ENCODE results near the gene RAB32. TPM values are rescaled to one million over a fixed set of nuclear protein-coding genes. Genes with fewer than 3 reads are reported as not detected.

Gene RAB32
- total RNA-seq, 1 donor from 2014 or later: not detected

DNA sequence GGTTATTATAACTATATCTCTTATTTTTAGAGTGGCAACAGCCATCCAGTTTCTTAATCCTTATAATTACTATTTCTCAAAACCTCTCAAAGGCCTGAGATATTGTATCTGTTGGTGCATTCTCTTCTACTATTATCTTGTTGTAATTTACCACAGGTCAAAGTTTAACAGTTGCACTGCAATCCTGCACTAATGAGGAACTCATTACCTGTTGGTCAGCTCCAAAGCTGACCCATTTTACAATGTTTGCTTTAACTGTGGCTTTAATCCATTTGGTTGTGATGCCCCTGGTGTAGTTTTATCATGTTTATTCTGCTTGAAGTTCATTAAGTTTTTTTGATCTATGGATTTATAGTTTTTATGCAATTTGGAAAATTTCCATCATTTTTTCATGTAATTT lies 48.8 kb downstream of the RAB32 start:
- DNase-seq: no peak
- ATAC-seq (ENCODE audit: low read depth): no peak
- Mint-ChIP-seq H3K27me3 (no peaks in the 10 kb centered on the region), H3K9me3 (no peaks in the 10 kb centered on the region), H3K36me3 (ENCODE audit: low read depth) (no peaks in the 10 kb centered on the region), H3K4me1 (no peaks in the 10 kb centered on the region), H3K27ac (no peak overlapping the region), H3K4me3 (no peak overlapping the region)
- intact Hi-C loops (cut with micrococcal nuclease): no loop called here
- no peak for TF ChIP-seq CTCF (IDR thresholded peaks at IDR 0.05)
- ChIA-PET CTCF (no interaction called here), POLR2A (no interaction called here)

GRCh38 chr6:146593986-146594385 lies 50.4 kb downstream of the RAB32 start:
- ATAC-seq (ENCODE audit: low read depth): no peak

DNA sequence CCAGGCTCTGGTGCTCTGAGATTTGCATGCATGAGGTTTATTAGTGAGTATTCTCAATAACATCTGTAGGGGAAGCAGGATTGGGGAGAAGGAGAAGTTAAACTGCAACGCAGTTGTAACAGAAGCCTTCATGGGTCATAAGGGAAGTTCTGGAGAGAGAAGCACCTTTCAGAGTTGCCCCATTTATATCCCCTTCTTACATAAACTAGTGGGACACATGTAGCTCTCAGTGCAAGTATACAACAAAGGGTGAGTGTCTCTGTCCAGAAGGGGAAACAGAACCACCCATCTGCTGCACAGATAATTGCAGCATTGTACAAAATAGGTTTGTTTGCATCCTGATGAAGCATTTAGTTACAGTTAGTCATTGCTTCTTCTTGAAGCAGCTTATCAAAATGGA lies 50.9 kb downstream of the RAB32 start:
- ChIA-PET POLR2A (no interaction called here), CTCF (no interaction called here)
- TF ChIP-seq CTCF (IDR thresholded peaks at IDR 0.05): no peak
- ATAC-seq (ENCODE audit: low read depth): no peak
- Mint-ChIP-seq H3K4me3 (no peak overlapping the region), H3K4me1 (peaks cover 3% of the 10 kb centered on the region), H3K9me3 (no peaks in the 10 kb centered on the region), H3K27me3 (peaks cover 4% of the 10 kb centered on the region), H3K27ac (no peak overlapping the region), H3K36me3 (ENCODE audit: low read depth) (no peaks in the 10 kb centered on the region)
- intact Hi-C loops (cut with micrococcal nuclease): no loop called here
- no peak for DNase-seq

More at GRCh38 chr6:146593986-146594385, 50.4 kb downstream of the RAB32 start:
- Mint-ChIP-seq H3K27ac (no peak overlapping the region), H3K27me3 (peaks cover 1% of the 10 kb centered on the region), H3K4me1 (peaks cover under 1% of the 10 kb centered on the region), H3K4me3 (no peak overlapping the region), H3K9me3 (no peaks in the 10 kb centered on the region), H3K36me3 (ENCODE audit: low read depth) (no peaks in the 10 kb centered on the region)
- POLR2A ChIA-PET: no interaction called here
- DNase-seq: no peak
- CTCF ChIA-PET: no interaction called here
- no peak for TF ChIP-seq CTCF (IDR thresholded peaks at IDR 0.05)
- intact Hi-C loops (cut with micrococcal nuclease): no loop called here

- no peak for DNase-seq
- ChIA-PET CTCF (no interaction called here), POLR2A (no interaction called here)
- ATAC-seq (ENCODE audit: low read depth): no peak
- TF ChIP-seq CTCF (IDR thresholded peaks at IDR 0.05): no peak
- Mint-ChIP-seq H3K27ac (no peak overlapping the region), H3K27me3 (peaks cover 5% of the 10 kb centered on the region), H3K9me3 (no peaks in the 10 kb centered on the region), H3K36me3 (ENCODE audit: low read depth) (no peaks in the 10 kb centered on the region), H3K4me3 (no peak overlapping the region), H3K4me1 (peaks cover 3% of the 10 kb centered on the region)
- intact Hi-C loops (cut with micrococcal nuclease): no loop called here
Measured at GRCh38 chr6:146595972-146596731, 52.5 kb downstream of the RAB32 start.

GRCh38 chr6:146598772-146599405 lies 55.3 kb downstream of the RAB32 start, which contains the start of gene ADGB:
Gene ADGB (plus strand): TSS chr6:146598972. CDS start chr6:146599041, 69 bp downstream.
- Mint-ChIP-seq H3K27me3 (peaks cover 5% of the 10 kb centered on the region), H3K36me3 (ENCODE audit: low read depth) (no peaks in the 10 kb centered on the region), H3K9me3 (no peaks in the 10 kb centered on the region), H3K27ac (no peak within 1 kb of the TSS), H3K4me3 (no peak within 1 kb of the TSS), H3K4me1 (peaks cover 3% of the 10 kb centered on the region)
- CTCF ChIA-PET: no interaction called here
- ATAC-seq (ENCODE audit: low read depth) (no peak), DNase-seq (no peak)
- POLR2A ChIA-PET: no interaction called here
- no peak for TF ChIP-seq CTCF (IDR thresholded peaks at IDR 0.05)
- intact Hi-C loops (cut with micrococcal nuclease): no loop called here

All from activated B cell treated with CpG ODN at 0.5 μM for 24 hours (primary cell).